Measurements from ENCODE around the gene STK11.

Gene STK11

GRCh38 chr19:1269478-1270212 is 64.1 kb downstream of the STK11 start:
- in situ Hi-C loops (cut with MboI; ENCODE audit: low sequenced_read_pairs, unreplicated experiment), result no loop called here
- peak; percentile 90 for DNase-seq (ENCODE audit: low spot score)
- no peak for TF ChIP-seq CTCF (IDR thresholded peaks at IDR 0.05; ENCODE audit: borderline replicate concordance, control extremely low read depth, extremely low read depth, insufficient read depth, missing control alignments)

- no peak for TF ChIP-seq CTCF (IDR thresholded peaks at IDR 0.05; ENCODE audit: borderline replicate concordance, control extremely low read depth, extremely low read depth, insufficient read depth, missing control alignments)
- in situ Hi-C loops (cut with MboI; ENCODE audit: low sequenced_read_pairs, unreplicated experiment), result no loop called here
- no peak for DNase-seq (ENCODE audit: low spot score)
Observed at GRCh38 chr19:1270213-1270853, 64.8 kb downstream of the STK11 start.

GRCh38 chr19:1270854-1271527 is 65.4 kb downstream of the STK11 start:
- in situ Hi-C loops (cut with MboI; ENCODE audit: low sequenced_read_pairs, unreplicated experiment), result no loop called here
- no peak for TF ChIP-seq CTCF (IDR thresholded peaks at IDR 0.05; ENCODE audit: borderline replicate concordance, control extremely low read depth, extremely low read depth, insufficient read depth, missing control alignments)
- DNase-seq (ENCODE audit: low spot score), result no peak

GRCh38 chr19:1271528-1272422 is 66.2 kb downstream of the STK11 start:
- no peak for DNase-seq (ENCODE audit: low spot score)
- in situ Hi-C loops (cut with MboI; ENCODE audit: low sequenced_read_pairs, unreplicated experiment), result no loop called here
- no peak for TF ChIP-seq CTCF (IDR thresholded peaks at IDR 0.05; ENCODE audit: borderline replicate concordance, control extremely low read depth, extremely low read depth, insufficient read depth, missing control alignments)

- no peak for DNase-seq (ENCODE audit: low spot score)
- in situ Hi-C loops (cut with MboI; ENCODE audit: low sequenced_read_pairs, unreplicated experiment), result no loop called here
- no peak for TF ChIP-seq CTCF (IDR thresholded peaks at IDR 0.05; ENCODE audit: borderline replicate concordance, control extremely low read depth, extremely low read depth, insufficient read depth, missing control alignments)
Observed at GRCh38 chr19:1272423-1273262, 67.1 kb downstream of the STK11 start.
